ENCODE data around the gene C1orf226. TPM values are rescaled to one million over a fixed set of nuclear protein-coding genes. Genes with fewer than 3 reads are reported as not detected.

C1orf226 gene
- total and polyA plus RNA-seq, 2 of the 4 experiments (the other 2 are of a cell fraction), result under 0.01 to 0.10 TPM

- H3K27ac ChIP-seq (ENCODE audit: insufficient read depth, low read length), result no peak overlapping the region
- H3K23ac ChIP-seq (ENCODE audit: low read depth, low read length), result no peak overlapping the region
- no peak overlapping the region for H4K5ac ChIP-seq (ENCODE audit: low read depth, low read length)
- intact Hi-C loops (cut with micrococcal nuclease), result no loop called here
- no peak overlapping the region for H3K14ac ChIP-seq (replicated peaks; ENCODE audit: low read depth, low read length)
- no peaks in the 10 kb centered on the region for H3K4me1 ChIP-seq (ENCODE audit: control insufficient read depth, insufficient read depth, low read length)
- peaks cover 29% of the 10 kb centered on the region for H3K27me3 ChIP-seq (ENCODE audit: control insufficient read depth, insufficient read depth, low read length)
- POLR2A ChIA-PET (ENCODE audit: unreplicated experiment), result no interaction called here
- H2AK9ac ChIP-seq (replicated peaks; ENCODE audit: low read depth, low read length, poor library complexity), result no peak overlapping the region
- ATAC-seq (ENCODE audit: low read depth) (no peak), DNase-seq (no peak)
- no peaks in the 10 kb centered on the region for H3K79me1 ChIP-seq (ENCODE audit: low read depth in 1 of 2, low read length in 2 of 2)
- no TSS peak for BruUV-seq (replicated peaks)
- CTCF ChIA-PET, result interaction anchor here (0.9 to 1.1 kb wide), 2 partner anchors 327 to 328 kb away, joined by 3 to 4 read pairs; no protein-coding TSS in a partner anchor
- H4K91ac ChIP-seq (ENCODE audit: insufficient read depth, low read depth, low read length), result no peak overlapping the region
- no peak overlapping the region for H3K4me2 ChIP-seq (ENCODE audit: low read depth, low read length)
- in situ Hi-C loops (cut with MboI; ENCODE audit: low sequenced_read_pairs), result loop anchor here (25.0 kb wide), 1 partner anchor 596 kb away; no protein-coding TSS in a partner anchor
- no peaks in the 10 kb centered on the region for H4K20me1 ChIP-seq (ENCODE audit: insufficient read depth, low read length)
- dilution Hi-C loops (cut with HindIII; ENCODE audit: low sequenced_read_pairs, unreplicated experiment), result no loop called here
- H3K9ac ChIP-seq (ENCODE audit: low read depth, low read length), result no peak overlapping the region
- H2BK15ac ChIP-seq (ENCODE audit: low read depth, low read length), result no peak overlapping the region
- no peak overlapping the region for H2BK20ac ChIP-seq (ENCODE audit: low read depth, low read length)
- no peak overlapping the region for H2AK5ac ChIP-seq (ENCODE audit: low read depth, low read length)
- H3K4me3 ChIP-seq (ENCODE audit: insufficient read depth, low read depth, low read length), result no peak overlapping the region
- H2AFZ ChIP-seq (replicated peaks; ENCODE audit: low read length, poor library complexity), result no peak overlapping the region
- H3K18ac ChIP-seq (ENCODE audit: low read depth, low read length), result no peak overlapping the region
- H3K36me3 ChIP-seq (ENCODE audit: control insufficient read depth, insufficient read depth, low read length), result no peaks in the 10 kb centered on the region
- H3K4ac ChIP-seq (ENCODE audit: low read depth, low read length), result no peak overlapping the region
- H2BK5ac ChIP-seq (ENCODE audit: low read depth, low read length, poor library complexity, severe bottlenecking), result no peak overlapping the region
- no peak overlapping the region for H2BK120ac ChIP-seq (ENCODE audit: low read depth, low read length)
- 100% methylated on average over 1 of the region's 6 CpGs; no CpG with 5 or more reads in 1 of the 2 experiments for WGBS, 2 experiments (ENCODE audit: extremely low coverage in 2 of 2, insufficient read length in 1 of 2)
- no peak overlapping the region for H4K8ac ChIP-seq (ENCODE audit: low read depth in 2 of 2, low read length in 2 of 2)
- H3K9me3 ChIP-seq (ENCODE audit: control insufficient read depth, insufficient read depth, low read length), result no peaks in the 10 kb centered on the region
- H3K56ac ChIP-seq (ENCODE audit: extremely low read depth, insufficient read depth, low read length), result no peak overlapping the region
- H3K9me1 ChIP-seq (ENCODE audit: insufficient read depth, low read length), result no peaks in the 10 kb centered on the region
- TF ChIP-seq RCOR1 (IDR thresholded peaks at IDR 0.05; ENCODE audit: insufficient replicate concordance, low read length) (no peak), BHLHE40 (IDR thresholded peaks at IDR 0.05; ENCODE audit: low read depth, low read length) (no peak), CHD1 (IDR thresholded peaks at IDR 0.05; ENCODE audit: low read depth, low read length) (no peak), POLR2A (IDR thresholded peaks at IDR 0.05; ENCODE audit: low read depth, low read length) (no peak), ELK1 (IDR thresholded peaks at IDR 0.05; ENCODE audit: borderline replicate concordance, low read depth, low read length) (no peak), CEBPB (IDR thresholded peaks at IDR 0.05; ENCODE audit: low read depth, low read length) (no peak)
Observed at GRCh38 chr1:162383091-162383490, 1.6 kb downstream of the C1orf226 start.

Measured in IMR-90 (cell line).